ENCODE data around the gene DSG4.

Gene DSG4

GRCh38 chr18:31409276-31409675, 32.7 kb downstream of the DSG4 start:
- Histone ChIP-seq H3K4me3 (replicated peaks; ENCODE audit: low read depth, low read length) (no peak overlapping the region), H3K27me3 (replicated peaks; ENCODE audit: control insufficient read depth, insufficient read depth, low read length) (no peaks in the 10 kb centered on the region), H3K36me3 (ENCODE audit: control insufficient read depth, insufficient read depth, low read length) (no peaks in the 10 kb centered on the region)
- TF ChIP-seq CTCF (IDR thresholded peaks at IDR 0.05; ENCODE audit: insufficient read depth, low read length, poor library complexity, severe bottlenecking), result no peak
- DNase-seq (ENCODE audit: extremely low read depth, insufficient read length), result no peak

GRCh38 chr18:31410716-31411483, 34.3 kb downstream of the DSG4 start:
- no peaks in the 10 kb centered on the region for H3K36me3 ChIP-seq (ENCODE audit: control insufficient read depth, insufficient read depth, low read length)
- no peaks in the 10 kb centered on the region for H3K27me3 ChIP-seq (replicated peaks; ENCODE audit: control insufficient read depth, insufficient read depth, low read length)
- H3K4me3 ChIP-seq (replicated peaks; ENCODE audit: low read depth, low read length), result no peak overlapping the region
- no peak for TF ChIP-seq CTCF (IDR thresholded peaks at IDR 0.05; ENCODE audit: insufficient read depth, low read length, poor library complexity, severe bottlenecking)
- no peak for DNase-seq (ENCODE audit: extremely low read depth, insufficient read length)

- no peaks in the 10 kb centered on the region for H3K27me3 ChIP-seq (replicated peaks; ENCODE audit: control insufficient read depth, insufficient read depth, low read length)
- no peak for TF ChIP-seq CTCF (IDR thresholded peaks at IDR 0.05; ENCODE audit: insufficient read depth, low read length, poor library complexity, severe bottlenecking)
- H3K4me3 ChIP-seq (replicated peaks; ENCODE audit: low read depth, low read length), result no peak overlapping the region
- DNase-seq (ENCODE audit: extremely low read depth, insufficient read length), result no peak
- no peaks in the 10 kb centered on the region for H3K36me3 ChIP-seq (ENCODE audit: control insufficient read depth, insufficient read depth, low read length)
Observed at GRCh38 chr18:31413137-31413536, 36.6 kb downstream of the DSG4 start.

GRCh38 chr18:31417850-31418249, 41.3 kb downstream of the DSG4 start:
- TF ChIP-seq CTCF (IDR thresholded peaks at IDR 0.05; ENCODE audit: insufficient read depth, low read length, poor library complexity, severe bottlenecking), result no peak
- H3K27me3 ChIP-seq (replicated peaks; ENCODE audit: control insufficient read depth, insufficient read depth, low read length), result no peaks in the 10 kb centered on the region
- DNase-seq (ENCODE audit: extremely low read depth, insufficient read length), result no peak
- H3K4me3 ChIP-seq (replicated peaks; ENCODE audit: low read depth, low read length), result no peak overlapping the region
- no peaks in the 10 kb centered on the region for H3K36me3 ChIP-seq (ENCODE audit: control insufficient read depth, insufficient read depth, low read length)

GRCh38 chr18:31419457-31419932, 42.9 kb downstream of the DSG4 start:
- no peaks in the 10 kb centered on the region for H3K27me3 ChIP-seq (replicated peaks; ENCODE audit: control insufficient read depth, insufficient read depth, low read length)
- no peak for DNase-seq (ENCODE audit: extremely low read depth, insufficient read length)

More at GRCh38 chr18:31419457-31419932, 42.9 kb downstream of the DSG4 start:
- no peak overlapping the region for H3K4me3 ChIP-seq (replicated peaks; ENCODE audit: low read depth, low read length)
- no peak for TF ChIP-seq CTCF (IDR thresholded peaks at IDR 0.05; ENCODE audit: insufficient read depth, low read length, poor library complexity, severe bottlenecking)
- no peaks in the 10 kb centered on the region for H3K36me3 ChIP-seq (ENCODE audit: control insufficient read depth, insufficient read depth, low read length)

All from GM06990 (cell line).